Measurements from ENCODE around the gene DBX2. TPM values are rescaled to one million over a fixed set of nuclear protein-coding genes. Genes with fewer than 3 reads are reported as not detected.

The DBX2 gene
- total RNA-seq, result not detected in 2 replicates

DNA sequence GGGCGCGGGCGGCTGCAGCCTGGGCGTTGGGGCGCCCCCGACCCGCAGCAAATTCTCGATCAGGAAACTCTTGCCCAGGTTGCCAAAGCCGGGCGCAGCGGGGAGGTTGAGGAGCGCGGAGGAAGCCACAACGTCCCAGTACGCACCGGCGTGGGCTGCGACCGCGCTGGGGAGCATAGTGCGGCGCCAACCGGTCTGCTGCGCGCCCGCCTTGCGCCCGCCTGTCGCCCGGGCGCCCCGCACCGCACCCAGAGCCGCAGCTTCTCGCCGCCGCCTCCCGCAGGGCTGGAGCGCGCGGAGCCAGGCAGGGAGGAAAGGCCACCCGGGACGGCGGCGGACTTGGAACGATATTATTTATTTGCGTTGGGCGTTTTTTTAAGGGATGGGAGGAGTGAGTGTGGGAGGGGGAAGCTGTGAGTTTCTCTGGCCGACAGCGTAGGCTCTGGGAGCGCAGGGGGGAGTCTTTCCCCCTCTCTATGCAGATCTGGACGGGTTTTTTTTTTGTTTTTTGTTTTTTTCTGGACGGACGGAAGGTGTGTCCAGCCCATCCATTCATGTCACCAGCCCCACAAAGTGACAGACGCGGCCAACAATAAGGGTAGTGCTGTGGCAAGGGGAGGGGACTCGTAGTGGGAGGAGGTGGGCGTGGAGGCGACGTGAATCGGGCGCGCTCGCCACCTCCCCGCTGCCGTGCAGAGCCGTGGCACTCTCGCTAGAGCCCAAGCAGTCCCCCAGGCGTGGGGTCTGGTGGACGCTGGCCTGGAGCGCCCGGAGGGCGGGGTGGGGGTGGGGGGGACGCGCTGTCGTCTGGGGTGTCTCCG, at the start of gene DBX2:
DBX2 (minus strand) TSS at position 349 of the 821 bp plus-strand sequence; CDS start at position 177, 172 bp downstream.

Other genes starting within 250 kb of the DBX2 start
- gene NELL2, start 174.8 kb downstream of the DBX2 start, total RNA-seq, result 1.5 TPM in 1 of 2 replicates, not detected in the other
- 61.2 and 98.9 TPM in 2 replicates for gene ANO6, start 165.0 kb upstream of the DBX2 start, total RNA-seq

Data from smooth muscle cell of the umbilical artery (primary cell).